ENCODE results near the gene IPO4. TPM values are rescaled to one million over a fixed set of nuclear protein-coding genes. Genes with fewer than 3 reads are reported as not detected.

IPO4 gene, protein sequence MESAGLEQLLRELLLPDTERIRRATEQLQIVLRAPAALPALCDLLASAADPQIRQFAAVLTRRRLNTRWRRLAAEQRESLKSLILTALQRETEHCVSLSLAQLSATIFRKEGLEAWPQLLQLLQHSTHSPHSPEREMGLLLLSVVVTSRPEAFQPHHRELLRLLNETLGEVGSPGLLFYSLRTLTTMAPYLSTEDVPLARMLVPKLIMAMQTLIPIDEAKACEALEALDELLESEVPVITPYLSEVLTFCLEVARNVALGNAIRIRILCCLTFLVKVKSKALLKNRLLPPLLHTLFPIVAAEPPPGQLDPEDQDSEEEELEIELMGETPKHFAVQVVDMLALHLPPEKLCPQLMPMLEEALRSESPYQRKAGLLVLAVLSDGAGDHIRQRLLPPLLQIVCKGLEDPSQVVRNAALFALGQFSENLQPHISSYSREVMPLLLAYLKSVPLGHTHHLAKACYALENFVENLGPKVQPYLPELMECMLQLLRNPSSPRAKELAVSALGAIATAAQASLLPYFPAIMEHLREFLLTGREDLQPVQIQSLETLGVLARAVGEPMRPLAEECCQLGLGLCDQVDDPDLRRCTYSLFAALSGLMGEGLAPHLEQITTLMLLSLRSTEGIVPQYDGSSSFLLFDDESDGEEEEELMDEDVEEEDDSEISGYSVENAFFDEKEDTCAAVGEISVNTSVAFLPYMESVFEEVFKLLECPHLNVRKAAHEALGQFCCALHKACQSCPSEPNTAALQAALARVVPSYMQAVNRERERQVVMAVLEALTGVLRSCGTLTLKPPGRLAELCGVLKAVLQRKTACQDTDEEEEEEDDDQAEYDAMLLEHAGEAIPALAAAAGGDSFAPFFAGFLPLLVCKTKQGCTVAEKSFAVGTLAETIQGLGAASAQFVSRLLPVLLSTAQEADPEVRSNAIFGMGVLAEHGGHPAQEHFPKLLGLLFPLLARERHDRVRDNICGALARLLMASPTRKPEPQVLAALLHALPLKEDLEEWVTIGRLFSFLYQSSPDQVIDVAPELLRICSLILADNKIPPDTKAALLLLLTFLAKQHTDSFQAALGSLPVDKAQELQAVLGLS
- 41.1 and 49.6 TPM in 2 replicates for total RNA-seq

DNA sequence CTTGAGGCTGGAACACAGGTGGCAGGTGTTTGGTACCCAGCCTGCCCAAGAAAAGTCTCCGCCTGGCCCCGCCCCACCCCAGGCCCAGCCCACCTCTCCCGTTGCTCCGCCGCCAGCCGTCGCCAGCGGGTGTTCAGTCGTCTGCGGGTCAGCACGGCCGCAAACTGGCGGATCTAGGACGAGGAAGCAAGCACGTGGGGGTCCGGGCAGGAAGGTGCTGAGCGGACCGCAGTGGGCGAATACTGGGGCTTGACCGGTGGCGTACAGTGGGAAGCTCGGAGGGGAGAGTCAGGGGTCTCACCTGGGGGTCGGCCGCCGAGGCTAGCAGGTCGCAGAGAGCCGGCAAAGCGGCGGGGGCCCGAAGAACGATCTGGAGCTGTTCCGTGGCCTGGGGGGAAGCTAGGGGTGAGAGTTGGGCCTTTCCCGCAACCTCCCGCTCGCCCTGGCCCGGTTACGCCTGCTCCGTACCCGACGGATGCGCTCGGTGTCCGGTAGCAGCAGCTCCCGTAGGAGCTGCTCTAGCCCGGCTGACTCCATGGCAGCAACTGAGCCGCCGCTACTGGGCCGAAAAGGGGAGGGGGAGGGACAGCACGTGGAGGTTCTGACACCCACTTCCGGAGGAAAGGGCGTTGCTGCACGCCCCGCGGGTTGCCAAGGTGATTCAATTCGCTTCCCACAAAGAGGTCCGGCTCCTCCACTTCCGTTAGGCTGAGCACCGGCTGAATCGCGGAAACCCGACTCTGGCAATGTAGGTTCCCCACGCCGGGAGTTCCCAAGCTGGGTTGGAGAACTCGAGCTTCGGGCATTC, at the start of gene IPO4:
TSS of gene IPO4 (minus strand) at position 566 of the 808 bp plus-strand sequence. CDS start at position 537, 29 bp downstream.

DNA sequence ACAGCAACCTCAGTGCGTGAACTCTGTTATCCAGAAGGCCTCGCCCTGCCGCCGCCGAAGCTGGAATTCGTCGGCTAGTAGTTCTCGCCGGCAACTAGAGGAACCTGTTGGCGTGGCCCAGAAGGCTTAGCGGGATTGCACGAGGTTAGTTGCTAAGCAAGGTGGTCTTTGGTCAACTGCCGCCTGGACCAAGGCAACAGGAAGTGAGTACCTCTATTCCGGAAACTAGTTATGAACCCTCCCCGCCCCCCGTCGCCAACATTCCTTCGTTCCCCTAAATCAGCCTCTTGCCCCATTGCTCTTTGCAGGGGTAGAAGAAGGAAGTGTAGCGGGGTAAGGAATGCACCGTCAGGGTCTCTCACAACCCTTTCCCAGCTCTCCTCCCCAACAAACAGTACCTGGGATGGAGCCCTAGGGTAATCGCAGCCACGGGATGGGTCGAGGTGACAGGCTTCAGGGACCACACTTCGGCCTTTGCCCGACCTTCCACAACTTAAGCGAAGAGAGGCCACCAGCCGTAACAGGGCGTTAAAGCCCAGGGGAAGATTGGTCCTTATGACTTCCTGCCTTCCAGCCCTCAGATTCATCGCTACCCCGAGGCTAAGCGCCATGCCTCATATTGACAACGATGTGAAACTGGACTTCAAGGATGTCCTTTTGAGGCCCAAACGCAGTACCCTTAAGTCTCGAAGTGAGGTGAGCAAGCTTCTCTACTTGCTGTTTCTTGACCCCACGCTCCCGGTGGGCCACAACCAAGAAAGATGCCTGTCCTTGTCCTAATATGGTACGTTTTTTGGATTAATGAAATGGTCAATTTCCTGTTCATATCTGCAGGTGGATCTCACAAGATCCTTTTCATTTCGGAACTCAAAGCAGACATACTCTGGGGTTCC, 44.3 kb upstream of the IPO4 start, which contains the start of gene GMPR2:
TSS of gene GMPR2 (plus strand) at position 285 of the 893 bp plus-strand sequence. CDS start at position 610, 325 bp downstream.

DNA sequence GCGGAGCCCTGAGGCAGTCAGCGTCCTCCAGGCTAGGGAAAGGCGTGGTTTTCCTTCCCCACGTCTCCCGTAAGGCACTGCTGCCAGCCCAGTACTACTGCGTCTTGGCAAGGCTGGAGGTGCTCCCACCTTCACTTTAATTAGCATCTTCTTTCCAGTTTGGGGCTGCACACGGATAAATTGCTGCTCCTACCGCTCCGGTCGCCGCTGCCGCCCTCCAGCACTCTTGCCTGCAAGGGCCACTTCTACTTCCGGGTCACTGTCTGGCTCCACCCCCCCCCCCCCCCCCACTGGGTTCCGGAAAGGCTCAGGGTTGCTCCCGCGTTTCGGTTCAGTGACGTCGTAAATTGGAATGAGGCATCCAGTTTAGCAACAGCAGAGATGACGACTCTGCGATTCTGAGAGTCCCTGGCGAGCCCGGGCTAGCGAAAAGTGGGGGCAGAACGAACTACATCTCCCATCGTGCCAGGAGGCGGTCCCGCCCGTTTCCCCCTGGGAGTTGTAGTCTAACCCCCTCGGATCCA, 43.6 kb upstream of the IPO4 start, which contains the start of gene NEDD8:
TSS of gene NEDD8 (minus strand) at position 247 of the 524 bp plus-strand sequence. CDS start at position 147, 100 bp downstream.

DNA sequence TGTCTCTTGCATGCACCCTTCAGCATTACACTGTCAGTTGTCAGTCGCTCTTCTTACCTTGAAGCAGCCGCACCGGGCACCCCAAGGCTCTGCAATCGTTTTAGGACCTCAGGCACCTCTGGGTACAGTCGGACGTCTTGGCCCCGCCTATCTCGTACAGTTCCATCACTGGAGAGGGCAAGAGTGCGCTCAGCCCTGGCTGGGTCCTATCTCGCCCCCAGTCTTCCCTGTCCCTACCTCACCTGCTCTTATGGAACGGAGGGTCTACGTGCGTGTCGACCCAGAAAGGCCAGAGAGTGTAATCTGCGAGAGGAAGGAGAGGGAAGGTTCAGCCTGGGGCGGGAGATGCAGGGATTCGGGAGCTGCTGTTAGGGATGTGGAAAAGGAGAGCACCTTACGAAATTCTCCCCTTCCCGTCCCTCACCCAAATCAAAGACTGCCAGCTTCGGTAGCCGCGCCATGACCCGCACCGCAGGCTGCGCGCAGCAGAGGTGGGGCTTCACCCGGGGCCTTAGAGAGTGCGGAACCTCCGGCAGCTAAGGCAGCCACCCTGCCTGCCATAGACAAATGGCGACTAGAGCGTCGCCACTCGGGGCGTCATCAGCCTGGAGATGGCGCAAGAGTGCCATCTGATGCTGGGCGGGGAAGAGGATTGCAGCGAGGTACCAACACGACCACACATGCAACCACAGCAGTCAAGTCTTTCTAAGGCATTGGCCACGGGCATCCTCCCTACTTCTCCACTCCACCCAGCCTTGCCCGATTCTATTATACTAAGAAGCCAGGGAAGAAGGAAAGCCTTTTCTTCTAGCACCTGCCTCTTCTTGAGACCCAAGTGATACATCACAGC, 27.1 kb upstream of the IPO4 start, which contains the start of gene MDP1:
TSS of gene MDP1 (minus strand) at position 572 of the 850 bp plus-strand sequence. CDS start at position 461, 111 bp downstream.

DNA sequence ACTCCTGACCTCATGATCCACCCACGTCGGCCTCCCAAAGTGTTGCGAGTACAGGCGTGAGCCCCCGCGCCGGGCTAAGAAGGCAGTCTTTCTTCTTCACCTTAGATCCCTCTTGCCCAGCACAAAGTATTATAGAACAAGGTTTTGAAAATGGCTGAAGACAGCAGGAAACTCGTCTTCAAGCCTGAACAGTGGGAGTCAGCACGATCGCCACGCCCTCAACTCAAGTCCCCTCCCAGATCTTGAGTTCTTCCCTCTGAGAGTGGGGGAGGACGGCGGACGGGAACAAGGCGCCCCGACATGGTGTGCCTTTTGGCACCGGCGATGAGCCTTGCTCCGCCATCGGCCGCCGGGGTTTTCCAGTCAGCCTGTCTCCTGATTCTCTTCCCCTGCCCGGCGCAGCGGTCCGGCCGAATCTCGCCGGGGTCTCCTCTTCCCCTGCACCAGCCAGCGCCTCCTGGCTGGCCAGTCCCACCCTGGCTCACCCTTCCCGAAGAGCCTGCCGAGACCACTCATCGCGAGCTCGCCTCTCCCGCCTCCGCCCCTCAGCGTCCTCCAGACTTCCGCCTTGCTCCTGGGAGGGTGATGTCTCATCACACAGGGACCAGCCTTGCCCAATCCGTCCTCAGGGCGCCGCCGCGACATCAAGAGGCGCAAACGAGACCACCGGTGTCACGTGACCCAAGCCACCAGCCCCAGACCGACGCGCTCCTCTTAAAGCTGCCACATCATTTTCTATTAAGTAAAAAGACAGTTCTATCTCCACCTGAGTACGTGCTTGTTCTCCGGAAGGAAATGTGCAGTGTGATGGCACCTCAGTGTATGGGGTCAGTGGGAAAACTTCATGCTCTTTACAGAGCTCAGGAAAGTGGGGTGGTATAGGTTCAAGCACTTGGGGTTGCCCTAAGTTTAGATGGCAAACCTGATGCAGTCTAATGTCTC, 24.6 kb upstream of the IPO4 start, which contains the start of gene CHMP4A:
TSS of gene CHMP4A (minus strand) at position 565 of the 942 bp plus-strand sequence. CDS start at position 516, 49 bp downstream.

DNA sequence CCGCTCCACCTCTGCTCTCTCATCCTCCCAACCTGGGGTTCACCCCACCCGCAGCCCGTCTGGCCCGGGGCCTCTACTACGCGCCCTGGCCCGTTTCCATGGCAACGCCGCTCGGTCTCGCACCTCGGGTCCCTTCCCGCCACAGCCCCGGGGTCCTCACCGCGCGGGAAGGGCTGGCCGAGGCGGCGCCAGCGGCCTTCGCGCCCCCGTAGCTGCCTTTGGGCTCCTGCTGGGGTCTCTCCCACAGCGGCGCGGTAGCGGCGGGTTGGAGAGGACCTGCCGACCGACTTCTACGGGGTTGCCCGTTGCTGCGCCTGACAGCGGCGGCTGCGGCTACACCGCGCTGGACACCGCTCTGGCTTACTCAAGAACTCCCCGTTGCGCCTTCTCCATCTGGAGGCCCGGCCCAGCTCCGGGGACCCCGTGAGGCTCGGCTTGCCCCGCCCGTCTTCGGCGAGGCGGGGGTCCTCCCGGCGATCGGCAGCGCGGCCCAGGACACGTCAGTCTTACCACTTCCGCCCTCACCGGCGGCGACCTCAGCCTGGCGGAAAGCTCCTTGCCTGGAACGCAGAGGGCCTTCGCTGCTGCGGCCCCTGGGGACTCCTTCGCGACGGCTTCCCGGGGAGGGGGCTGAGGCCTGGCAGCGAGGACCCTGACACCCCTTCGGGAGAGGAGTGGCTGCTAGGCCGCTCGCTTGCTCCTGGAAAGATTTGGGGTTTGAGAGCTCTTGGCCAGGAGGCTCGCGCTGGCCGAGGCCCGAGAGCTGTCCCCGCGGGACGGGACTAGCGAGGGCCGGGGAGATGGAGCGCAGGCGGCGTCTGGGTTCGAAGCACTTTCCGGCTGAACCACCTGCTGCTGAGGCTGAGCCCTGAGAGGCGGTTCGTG, 6.8 kb upstream of the IPO4 start, which contains the start of gene TM9SF1:
TSS of gene TM9SF1 (minus strand) at position 256 of the 885 bp plus-strand sequence. CDS start 422 bp downstream, outside the sequence.

DNA sequence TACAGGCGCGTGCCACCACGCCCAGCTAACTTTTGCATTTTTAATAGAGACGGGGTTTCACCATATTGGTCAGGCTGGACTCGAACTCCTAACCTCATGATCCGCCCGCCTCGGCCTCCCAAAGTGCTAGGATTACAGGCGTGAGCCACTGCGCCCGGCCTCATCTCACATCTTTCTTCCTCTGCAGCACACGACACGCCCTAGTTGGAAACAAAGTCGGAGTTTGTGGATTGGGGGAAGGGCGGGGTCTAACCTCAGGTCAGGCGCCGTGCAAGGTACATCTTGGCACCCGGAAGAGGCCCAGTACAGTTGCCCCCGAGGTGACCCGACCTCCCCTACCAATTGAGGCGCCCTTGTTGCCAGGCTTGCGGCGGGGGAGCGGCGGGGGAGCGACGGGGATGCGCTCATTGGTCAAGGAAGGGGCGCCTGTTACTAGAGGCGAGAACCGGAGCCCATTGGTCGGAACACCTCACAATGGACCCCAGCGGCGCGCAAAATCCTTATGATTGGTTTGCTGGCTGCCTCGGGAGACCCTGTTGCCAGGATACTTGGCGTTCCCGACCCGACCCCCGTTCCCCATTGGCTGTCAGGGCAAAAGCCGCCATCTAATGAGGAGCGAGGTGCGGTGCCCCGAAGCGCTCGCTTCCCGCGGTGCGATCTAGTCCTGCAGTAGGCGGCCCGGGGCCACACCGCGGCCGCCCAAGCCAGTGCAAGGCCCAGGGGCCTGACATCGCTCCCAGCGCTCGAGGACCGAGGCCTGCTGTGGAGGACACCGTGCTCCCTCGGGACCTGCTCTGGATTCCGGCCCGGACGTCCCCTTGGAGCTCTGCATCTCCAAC, 17.0 kb downstream of the IPO4 start, which contains the start of gene REC8:
TSS of gene REC8 (plus strand) at position 659 of the 839 bp plus-strand sequence. CDS start 473 bp downstream, outside the sequence.

DNA sequence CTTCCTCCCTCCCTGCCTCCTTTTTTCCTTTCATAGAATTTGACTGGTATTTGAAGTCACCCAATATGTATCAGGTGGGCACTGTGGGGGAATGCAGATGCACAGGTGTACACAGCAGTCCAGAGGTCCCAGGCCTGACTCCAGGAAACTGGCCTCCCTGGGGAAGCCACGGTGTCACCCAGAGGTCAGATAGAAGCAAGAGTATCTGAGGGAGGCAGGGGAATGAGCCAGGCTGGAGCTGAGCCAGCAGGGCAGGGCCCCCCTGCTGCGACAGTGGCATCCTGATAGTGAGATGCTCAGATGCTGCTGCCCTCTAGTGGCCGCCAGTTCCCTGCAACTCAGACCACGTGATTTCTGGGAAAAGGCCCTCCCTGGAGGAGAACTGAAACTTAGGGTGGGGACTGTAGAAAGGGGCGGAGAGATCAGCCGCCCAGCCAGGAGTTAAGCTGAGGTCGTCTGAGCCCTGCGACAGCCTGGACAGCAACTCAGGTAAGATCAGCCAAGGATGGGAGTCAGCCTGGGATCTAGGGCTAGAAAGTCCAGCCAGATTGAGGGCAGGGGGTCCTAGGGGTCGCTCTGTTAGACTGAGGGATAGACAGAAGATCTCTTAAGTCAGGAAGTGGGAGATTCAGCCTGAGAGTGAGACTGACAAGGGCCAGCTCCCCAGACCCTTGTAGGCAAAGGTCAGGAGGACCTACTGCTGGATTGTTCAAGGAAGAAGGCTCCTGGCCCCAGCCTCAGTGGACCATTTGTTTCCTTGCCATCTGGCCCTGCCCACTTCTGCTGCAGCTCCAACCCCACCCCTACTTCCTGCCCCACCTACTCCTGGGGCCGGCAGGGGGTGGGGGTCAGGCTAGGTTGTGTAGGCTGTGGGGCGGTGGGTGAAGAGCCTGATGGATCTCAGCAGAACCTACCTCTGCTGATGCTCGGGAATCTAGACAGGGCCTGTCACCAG, 27.5 kb downstream of the IPO4 start, which contains the start of gene IRF9:
TSS of gene IRF9 (plus strand) at position 416 of the 955 bp plus-strand sequence. CDS start 880 bp downstream, outside the sequence.

DNA sequence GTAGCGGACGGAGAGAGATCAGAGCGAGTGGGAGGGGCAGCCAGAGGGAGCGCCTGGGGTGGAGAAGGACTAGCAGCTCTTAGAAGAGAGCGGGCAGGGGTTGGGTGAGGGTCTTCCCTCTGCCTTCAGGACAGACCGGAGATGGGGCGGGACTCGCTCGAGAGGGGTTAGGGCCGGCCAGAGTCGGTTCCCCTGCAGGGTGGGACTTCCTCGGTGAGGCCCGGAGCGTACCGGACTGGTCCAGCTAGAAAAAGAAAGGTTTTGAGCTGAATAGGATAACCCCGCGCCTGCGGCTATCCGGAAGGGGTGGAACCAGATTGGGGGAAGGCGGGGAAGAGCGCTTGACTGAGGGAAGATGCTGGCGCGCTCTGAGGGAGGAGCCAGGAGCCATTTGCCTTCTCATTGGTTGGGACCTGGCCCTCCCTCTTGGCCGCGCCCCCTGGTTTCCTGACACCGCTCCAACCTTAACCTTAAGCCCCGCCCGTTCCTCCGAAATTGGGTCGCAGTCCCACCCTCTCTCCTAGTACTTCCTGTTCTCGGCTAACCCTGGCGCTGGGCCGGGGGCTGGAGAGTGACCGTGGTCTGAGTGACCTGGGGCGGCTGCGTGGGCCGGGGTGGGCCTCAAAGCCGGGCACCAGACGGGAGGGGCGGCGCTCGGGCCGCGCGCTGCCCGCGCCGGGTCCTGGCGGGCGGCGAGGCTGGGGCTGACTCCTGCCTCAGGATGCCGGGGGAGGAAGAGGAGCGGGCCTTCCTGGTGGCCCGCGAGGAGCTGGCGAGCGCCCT, 41.4 kb downstream of the IPO4 start, which contains the start of gene RNF31:
TSS of gene RNF31 (plus strand) at position 521 of the 783 bp plus-strand sequence. CDS start at position 722, 201 bp downstream.

DNA sequence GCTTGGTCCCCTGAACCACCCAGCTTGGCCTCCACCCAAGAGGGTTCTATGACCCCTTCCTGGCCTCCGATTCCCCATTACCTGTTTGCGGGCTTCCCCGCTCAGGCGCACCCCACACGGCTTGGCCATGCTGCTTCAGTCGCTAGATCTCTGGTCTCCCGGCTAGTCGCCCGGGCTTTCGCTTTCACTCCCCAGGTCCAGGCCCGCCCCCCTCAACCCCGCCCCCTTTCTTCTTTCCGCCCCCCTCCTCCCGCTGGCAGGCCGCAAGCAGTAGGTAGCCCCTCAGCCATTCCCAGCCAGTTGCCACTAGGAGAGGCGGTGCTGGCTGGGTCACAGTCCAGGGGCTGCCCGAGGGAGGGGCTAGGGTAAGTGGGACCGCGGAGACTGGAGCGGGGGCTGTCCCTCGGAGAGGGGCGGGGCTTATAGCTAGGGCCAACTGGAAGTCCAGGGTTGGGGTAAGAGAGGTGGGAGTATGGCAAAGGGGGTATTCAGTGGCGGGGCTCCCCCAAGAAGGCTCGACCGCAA, 42.1 kb downstream of the IPO4 start, which contains the start of gene PSME2:
TSS of gene PSME2 (minus strand) at position 158 of the 525 bp plus-strand sequence. CDS start at position 129, 29 bp downstream.

DNA sequence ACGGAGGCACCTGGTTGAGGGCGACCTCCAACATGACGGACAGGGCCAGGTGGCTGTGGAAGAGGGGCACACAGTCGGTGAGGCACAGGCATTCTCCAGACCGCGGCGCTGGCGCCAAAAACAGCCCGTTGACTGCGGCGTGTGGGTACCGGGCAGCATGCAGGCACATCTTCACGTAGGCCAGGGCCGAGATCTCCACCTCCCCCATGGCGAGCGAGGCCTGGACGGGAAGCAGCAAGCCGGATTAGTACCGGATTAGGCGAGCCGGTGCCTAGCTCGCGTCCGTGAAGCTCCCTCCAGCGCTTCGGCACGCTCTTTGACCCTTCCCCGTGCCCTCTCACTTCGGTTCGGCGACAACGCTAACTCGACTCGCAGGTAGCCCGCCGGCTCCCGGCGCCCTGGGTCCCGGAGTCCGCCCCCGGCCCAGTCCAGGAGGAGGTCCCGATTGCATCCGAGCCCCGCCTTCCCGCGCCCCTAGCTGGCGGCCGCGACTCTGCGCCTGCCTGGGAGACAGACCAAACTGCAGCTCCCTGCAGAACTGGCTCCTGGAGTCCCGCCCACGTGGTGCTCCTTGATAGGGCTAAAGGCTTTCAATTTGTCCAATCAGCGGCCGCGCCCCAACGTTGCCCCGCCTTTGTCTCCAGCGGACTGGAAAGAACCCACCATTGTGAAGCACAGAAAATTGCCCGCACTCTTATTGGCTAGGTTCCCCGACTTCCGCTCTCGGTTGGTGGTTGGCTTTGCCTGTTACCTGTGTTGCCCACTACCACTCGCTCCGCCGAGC, 47.3 kb downstream of the IPO4 start, which contains the start of gene EMC9:
TSS of gene EMC9 (minus strand) at position 495 of the 784 bp plus-strand sequence. CDS start at position 208, 287 bp downstream.

Data from endothelial cell of coronary artery (primary cell).